ENCODE results near the gene DLG2. TPM values are rescaled to one million over a fixed set of nuclear protein-coding genes. Genes with fewer than 3 reads are reported as not detected.

DLG2 gene
- total and polyA plus RNA-seq, 2 of the 4 experiments (the other 2 are of a cell fraction), result 0.31 to 0.36 TPM

DNA sequence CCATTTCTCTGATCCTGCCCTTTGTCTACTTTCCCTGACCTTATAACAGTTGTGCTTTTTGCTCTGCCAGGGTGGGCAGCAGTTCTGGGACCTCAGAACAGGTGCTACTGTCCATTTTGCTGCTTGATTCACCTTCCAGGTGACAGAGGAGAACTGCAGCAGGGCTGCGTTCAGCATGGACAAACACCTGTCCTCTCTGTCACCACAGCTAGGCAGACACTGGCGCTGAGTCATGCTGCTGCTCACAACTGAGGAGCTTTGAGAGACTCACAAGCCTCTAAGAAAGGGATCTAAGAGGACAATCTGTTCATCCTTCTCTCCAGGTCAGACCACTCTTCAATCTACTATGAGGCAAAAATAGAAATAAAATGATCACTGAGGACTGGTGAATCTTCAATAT lies 1196.5 kb downstream of the DLG2 start:
- dilution Hi-C loops (cut with HindIII; ENCODE audit: low sequenced_read_pairs, unreplicated experiment), result no loop called here
- POLR2A ChIA-PET (ENCODE audit: unreplicated experiment), result no interaction called here

More for the DNA sequence above, 1196.5 kb downstream of the DLG2 start:
- no peak overlapping the region for H3K56ac ChIP-seq (ENCODE audit: extremely low read depth, insufficient read depth, low read length)
- H2AK5ac ChIP-seq (ENCODE audit: low read depth, low read length), result no peak overlapping the region
- in situ Hi-C loops (cut with MboI; ENCODE audit: low sequenced_read_pairs) (no loop called here), intact Hi-C loops (cut with micrococcal nuclease) (no loop called here)
- H3K36me3 ChIP-seq (ENCODE audit: control insufficient read depth, insufficient read depth, low read length), result no peaks in the 10 kb centered on the region
- no peaks in the 10 kb centered on the region for H3K27me3 ChIP-seq (ENCODE audit: control insufficient read depth, insufficient read depth, low read length)
- no peaks in the 10 kb centered on the region for H3K9me1 ChIP-seq (ENCODE audit: insufficient read depth, low read length)
- H2BK20ac ChIP-seq (ENCODE audit: low read depth, low read length), result no peak overlapping the region
- no peak overlapping the region for H3K4ac ChIP-seq (ENCODE audit: low read depth, low read length)
- DNase-seq, result no peak
- BruUV-seq (replicated peaks), result no TSS peak
- no peaks in the 10 kb centered on the region for H3K4me1 ChIP-seq (ENCODE audit: control insufficient read depth, insufficient read depth, low read length)
- no peaks in the 10 kb centered on the region for H4K20me1 ChIP-seq (ENCODE audit: insufficient read depth, low read length)
- no peak overlapping the region for H3K4me3 ChIP-seq (ENCODE audit: insufficient read depth, low read depth, low read length)
- no peak overlapping the region for H3K18ac ChIP-seq (ENCODE audit: low read depth, low read length)
- H3K27ac ChIP-seq (ENCODE audit: insufficient read depth, low read length), result no peak overlapping the region
- H3K9me3 ChIP-seq (ENCODE audit: control insufficient read depth, insufficient read depth, low read length), result no peaks in the 10 kb centered on the region
- H2BK120ac ChIP-seq (ENCODE audit: low read depth, low read length), result no peak overlapping the region
- no peak overlapping the region for H4K8ac ChIP-seq (ENCODE audit: low read depth in 2 of 2, low read length in 2 of 2)
- H3K9ac ChIP-seq (ENCODE audit: low read depth, low read length), result no peak overlapping the region
- CTCF ChIA-PET, result no interaction called here
- H3K79me1 ChIP-seq (ENCODE audit: low read depth in 1 of 2, low read length in 2 of 2), result no peaks in the 10 kb centered on the region
- no peak overlapping the region for H4K91ac ChIP-seq (ENCODE audit: insufficient read depth, low read depth, low read length)
- H2BK15ac ChIP-seq (ENCODE audit: low read depth, low read length), result no peak overlapping the region
- ATAC-seq (ENCODE audit: low read depth), result no peak
- H4K5ac ChIP-seq (ENCODE audit: low read depth, low read length), result no peak overlapping the region
- WGBS, 2 experiments (ENCODE audit: extremely low coverage in 2 of 2, insufficient read length in 1 of 2), result no CpG with 5 or more reads among the region's 2 CpGs
- H3K23ac ChIP-seq (ENCODE audit: low read depth, low read length), result no peak overlapping the region
- TF ChIP-seq MAZ (IDR thresholded peaks at IDR 0.05; ENCODE audit: borderline replicate concordance, low read depth, low read length), result no peak
- no peak for TF ChIP-seq FOS (IDR thresholded peaks at IDR 0.05; ENCODE audit: low read depth, low read length)
- TF ChIP-seq CEBPB (IDR thresholded peaks at IDR 0.05; ENCODE audit: low read depth, low read length), result no peak
- H3K14ac ChIP-seq (replicated peaks; ENCODE audit: low read depth, low read length), result no peak overlapping the region
- H2BK5ac ChIP-seq (ENCODE audit: low read depth, low read length, poor library complexity, severe bottlenecking), result no peak overlapping the region
- no peak overlapping the region for H3K4me2 ChIP-seq (ENCODE audit: low read depth, low read length)
- no peak overlapping the region for H2AK9ac ChIP-seq (replicated peaks; ENCODE audit: low read depth, low read length, poor library complexity)
- H2AFZ ChIP-seq (replicated peaks; ENCODE audit: low read length, poor library complexity), result no peak overlapping the region

Measured in IMR-90 (cell line).